ENCODE data around the gene FAU. TPM values are rescaled to one million over a fixed set of nuclear protein-coding genes. Genes with fewer than 3 reads are reported as not detected.
A peak's percentile ranks its signal among the peaks of the same experiment; 100 is the strongest.

The FAU gene
- total and polyA plus RNA-seq, 9 donors, result 1,053 to 2,272 (median 1,798) TPM

GRCh38 chr11:65147352-65148075 is 25.6 kb upstream of the FAU start:
- Histone ChIP-seq H3K27me3 (no peaks in the 10 kb centered on the region), H3K9me3 (peaks cover 0 to 3% of the 10 kb centered on the region in 2 donors), H3K4me1 (ENCODE audit: insufficient read depth) (no peaks in the 10 kb centered on the region), H3K27ac (no peak overlapping the region), H3K36me3 (no peaks in the 10 kb centered on the region), H3K4me3 (no peak overlapping the region)
- TF ChIP-seq EP300 (IDR thresholded peaks at IDR 0.05) (no peak), POLR2A (IDR thresholded peaks at IDR 0.05) (no peak), CTCF (IDR thresholded peaks at IDR 0.05) (no peak)
- intact Hi-C loops (cut with DNase I), result no loop called here
- WGBS, 3 donors, result 64 to 73% (median 67%) methylated on average over 2 of the region's 2 CpGs
- no peak for DNase-seq

- no peaks in the 10 kb centered on the region for H3K9me3 ChIP-seq
- no peaks in the 10 kb centered on the region for H3K4me1 ChIP-seq (ENCODE audit: insufficient read depth)
- TF ChIP-seq EP300 (IDR thresholded peaks at IDR 0.05) (no peak), POLR2A (IDR thresholded peaks at IDR 0.05) (no peak)
- no peak overlapping the region for H3K4me3 ChIP-seq
- peak in 1 of 5 donors; percentile 5 for DNase-seq
- 80 to 88% (median 86%) methylated on average over 7 of the region's 7 CpGs for WGBS, 3 donors
- intact Hi-C loops (cut with DNase I), result no loop called here
- no peaks in the 10 kb centered on the region for H3K36me3 ChIP-seq
- no peak overlapping the region for H3K27ac ChIP-seq
- no peaks in the 10 kb centered on the region for H3K27me3 ChIP-seq
Measured at GRCh38 chr11:65141896-65142494, 20.1 kb upstream of the FAU start.

- Histone ChIP-seq H3K4me1 (ENCODE audit: insufficient read depth) (no peaks in the 10 kb centered on the region), H3K36me3 (no peaks in the 10 kb centered on the region), H3K27ac (no peak overlapping the region), H3K27me3 (no peaks in the 10 kb centered on the region), H3K4me3 (no peak overlapping the region), H3K9me3 (no peaks in the 10 kb centered on the region)
- WGBS, 3 donors, result 84 to 87% (median 85%) methylated on average over 15 of the region's 15 CpGs
- TF ChIP-seq EP300 (IDR thresholded peaks at IDR 0.05), result no peak
- no peak for TF ChIP-seq CTCF (IDR thresholded peaks at IDR 0.05)
- no peak for TF ChIP-seq POLR2A (IDR thresholded peaks at IDR 0.05)
- intact Hi-C loops (cut with DNase I), result no loop called here
- DNase-seq, result no peak
Measured at GRCh38 chr11:65136515-65137096, 14.7 kb upstream of the FAU start.

- H3K36me3 ChIP-seq, result no peaks in the 10 kb centered on the region
- no peaks in the 10 kb centered on the region for H3K4me1 ChIP-seq (ENCODE audit: insufficient read depth)
- DNase-seq, result no peak
- H3K27ac ChIP-seq, result peak overlapping the region in 1 of 2 donors; percentile 99
- intact Hi-C loops (cut with DNase I), result no loop called here
- TF ChIP-seq EP300 (IDR thresholded peaks at IDR 0.05) (no peak), CTCF (IDR thresholded peaks at IDR 0.05) (no peak)
- WGBS, 3 donors, result 28 to 46% (median 40%) methylated on average over 11 of the region's 11 CpGs
- peak overlapping the region; percentile 76 for H3K4me3 ChIP-seq
- H3K9me3 ChIP-seq, result no peaks in the 10 kb centered on the region
- H3K27me3 ChIP-seq, result no peaks in the 10 kb centered on the region
Measured at GRCh38 chr11:65135633-65136145, 13.8 kb upstream of the FAU start.

Data from ovary (tissue), 9 donors.